K562 (cell line): ENCODE data around the gene RPEL1.
A peak's percentile ranks its signal among the peaks of the same experiment; 100 is the strongest.
"Not testable (repeated sequence)": the region's sequence is repeated elsewhere in the genome, so short reads cannot be mapped to it uniquely, and the experiment has no call there.

ENCODE experiments used
- CEBPB ChIP-seq: fragments of 450-650 bp; IDR thresholded peaks from 2 replicates; pipeline ENCODE4 v1.6.1; 2016; ENCODE audit warnings: missing genetic modification characterization, missing compliant biosample characterization
- FOXP1 ChIP-seq: sonication (generic); formaldehyde crosslinking; IDR thresholded peaks from 2 replicates; pipeline ENCODE4 v1.8.0; 2022; ENCODE audit warnings: mild to moderate bottlenecking, missing genetic modification reagents
- PHF20 ChIP-seq: fragments of 450-650 bp; IDR thresholded peaks from 2 replicates; pipeline ENCODE4 v1.6.1; 2018; ENCODE audit not compliant: partially characterized antibody
- ZNF280B ChIP-seq: fragments of 250-450 bp; sonication (Bioruptor Pico); IDR thresholded peaks from 2 replicates; pipeline ENCODE4 v1.5.1; 2021; ENCODE audit warnings: mild to moderate bottlenecking
- ZNF830 ChIP-seq: fragments of 250-450 bp; sonication (Bioruptor Pico); IDR thresholded peaks from 2 replicates; pipeline ENCODE4 v1.5.0; 2021; ENCODE audit warnings: mild to moderate bottlenecking
- ZSCAN32 ChIP-seq: fragments of 450-650 bp; formaldehyde crosslinking; IDR thresholded peaks from 2 replicates; pipeline ENCODE4 v1.4.0; 2020; ENCODE audit warnings: mild to moderate bottlenecking, moderate library complexity
- TF ChIP-seq, protein P1 (sequence below): fragments of 450-650 bp; IDR thresholded peaks from 2 replicates; pipeline ENCODE4 v1.6.1; 2018; ENCODE audit warnings: mild to moderate bottlenecking, low read depth; ENCODE audit not compliant: partially characterized antibody
- TF ChIP-seq, protein P2 (sequence below): sonication (generic); formaldehyde crosslinking; IDR thresholded peaks from 2 replicates; pipeline ENCODE4 v1.9.0; 2022; ENCODE audit warnings: mild to moderate bottlenecking, missing genetic modification reagents

DNA sequence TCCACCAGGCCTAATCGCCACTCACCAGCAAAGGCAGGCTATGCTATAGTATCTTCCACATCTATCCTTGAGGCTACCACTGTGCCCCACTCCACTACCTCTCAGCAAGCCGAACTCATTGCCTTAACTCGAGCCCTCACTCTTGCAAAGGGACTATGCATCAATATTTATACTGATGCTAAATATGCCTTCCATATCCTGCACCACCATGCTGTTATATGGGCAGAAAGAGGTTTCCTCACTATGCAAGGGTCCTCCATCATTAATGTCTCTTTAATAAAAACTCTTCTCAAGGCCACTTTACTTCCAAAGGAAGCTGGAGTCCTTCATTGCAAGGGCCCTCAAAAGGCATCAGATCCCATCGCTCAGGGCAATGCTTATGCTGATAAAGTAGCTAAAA lies 35.4 kb upstream of the RPEL1 start:
- not testable (repeated sequence) for TF ChIP-seq FOXP1; CEBPB (tag); ZNF830 (CRISPR knock-in tag); ZNF280B (CRISPR knock-in tag); PHF20; ZSCAN32 (CRISPR knock-in tag)
- TF ChIP-seq, protein P1, sequence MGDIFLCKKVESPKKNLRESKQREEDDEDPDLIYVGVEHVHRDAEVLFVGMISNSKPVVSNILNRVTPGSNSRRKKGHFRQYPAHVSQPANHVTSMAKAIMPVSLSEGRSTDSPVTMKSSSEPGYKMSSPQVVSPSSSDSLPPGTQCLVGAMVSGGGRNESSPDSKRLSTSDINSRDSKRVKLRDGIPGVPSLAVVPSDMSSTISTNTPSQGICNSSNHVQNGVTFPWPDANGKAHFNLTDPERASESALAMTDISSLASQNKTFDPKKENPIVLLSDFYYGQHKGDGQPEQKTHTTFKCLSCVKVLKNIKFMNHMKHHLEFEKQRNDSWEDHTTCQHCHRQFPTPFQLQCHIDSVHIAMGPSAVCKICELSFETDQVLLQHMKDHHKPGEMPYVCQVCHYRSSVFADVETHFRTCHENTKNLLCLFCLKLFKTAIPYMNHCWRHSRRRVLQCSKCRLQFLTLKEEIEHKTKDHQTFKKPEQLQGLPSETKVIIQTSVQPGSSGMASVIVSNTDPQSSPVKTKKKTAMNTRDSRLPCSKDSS = peak; percentile 70
- TF ChIP-seq, protein P2, sequence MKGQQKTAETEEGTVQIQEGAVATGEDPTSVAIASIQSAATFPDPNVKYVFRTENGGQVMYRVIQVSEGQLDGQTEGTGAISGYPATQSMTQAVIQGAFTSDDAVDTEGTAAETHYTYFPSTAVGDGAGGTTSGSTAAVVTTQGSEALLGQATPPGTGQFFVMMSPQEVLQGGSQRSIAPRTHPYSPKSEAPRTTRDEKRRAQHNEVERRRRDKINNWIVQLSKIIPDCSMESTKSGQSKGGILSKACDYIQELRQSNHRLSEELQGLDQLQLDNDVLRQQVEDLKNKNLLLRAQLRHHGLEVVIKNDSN (CRISPR knock-in tag) = not testable (repeated sequence)
